Muscle of leg (tissue), 11 donors: Measurements from ENCODE around the gene ACSS1. TPM values are rescaled to one million over a fixed set of nuclear protein-coding genes. Genes with fewer than 3 reads are reported as not detected.

Experiments used
- DNase-seq: peaks from one replicate; pipeline ENCODE4 v3.0.0; 2013
- H3K27ac ChIP-seq: one replicate; pipeline ENCODE4 v1.5.1; 2013; ENCODE audit warnings: mild to moderate bottlenecking, low read length, control low read depth
- H3K27me3 ChIP-seq: one replicate; pipeline ENCODE4 v1.6.1; 2013; ENCODE audit warnings: low read length; ENCODE audit not compliant: control insufficient read depth, insufficient read depth
- H3K36me3 ChIP-seq: one replicate; pipeline ENCODE4 v1.6.1; 2013; ENCODE audit warnings: low read length; ENCODE audit not compliant: control insufficient read depth, insufficient read depth
- H3K4me1 ChIP-seq: one replicate; pipeline ENCODE4 v1.6.1; 2013; ENCODE audit warnings: low read length; ENCODE audit not compliant: control insufficient read depth, insufficient read depth
- H3K4me3 ChIP-seq: one replicate; pipeline ENCODE4 v1.5.1; 2013; ENCODE audit warnings: low read length, control low read depth
- H3K9me3 ChIP-seq: replicated peaks from 2 replicates; pipeline ENCODE4 v1.6.1; 2013; ENCODE audit warnings: low read depth, low read length; ENCODE audit not compliant: control insufficient read depth
- WGBS: methylation state at CpG from one replicate; pipeline ENCODE4 v1.1.5; 2013; ENCODE audit warnings: missing lambda C conversion rate; ENCODE audit not compliant: insufficient coverage; 5-methylcytosine and 5-hydroxymethylcytosine counted together
- polyA plus RNA-seq, 8 donors: library from polyadenylated mRNA; unstranded; fragments of 120-200 nt; gene quantifications; one replicate each; pipeline versions ENCODE4 v1.2.1 to v1.2.3, GENCODE V29; 2013; ENCODE audit warnings: inconsistent platforms in 1 of 8, low replicate concordance in 1 of 8; ENCODE audit not compliant: insufficient read length in 8 of 8, insufficient read depth in 1 of 8
- total RNA-seq: library from RNA; stranded (reverse); fragments of 120-200 nt; gene quantifications from one replicate; pipeline ENCODE4 v1.2.4, GENCODE V29; 2013

ACSS1 gene
- total and polyA plus RNA-seq, 9 donors = 10.5 to 28.9 (median 21.2) TPM

DNA sequence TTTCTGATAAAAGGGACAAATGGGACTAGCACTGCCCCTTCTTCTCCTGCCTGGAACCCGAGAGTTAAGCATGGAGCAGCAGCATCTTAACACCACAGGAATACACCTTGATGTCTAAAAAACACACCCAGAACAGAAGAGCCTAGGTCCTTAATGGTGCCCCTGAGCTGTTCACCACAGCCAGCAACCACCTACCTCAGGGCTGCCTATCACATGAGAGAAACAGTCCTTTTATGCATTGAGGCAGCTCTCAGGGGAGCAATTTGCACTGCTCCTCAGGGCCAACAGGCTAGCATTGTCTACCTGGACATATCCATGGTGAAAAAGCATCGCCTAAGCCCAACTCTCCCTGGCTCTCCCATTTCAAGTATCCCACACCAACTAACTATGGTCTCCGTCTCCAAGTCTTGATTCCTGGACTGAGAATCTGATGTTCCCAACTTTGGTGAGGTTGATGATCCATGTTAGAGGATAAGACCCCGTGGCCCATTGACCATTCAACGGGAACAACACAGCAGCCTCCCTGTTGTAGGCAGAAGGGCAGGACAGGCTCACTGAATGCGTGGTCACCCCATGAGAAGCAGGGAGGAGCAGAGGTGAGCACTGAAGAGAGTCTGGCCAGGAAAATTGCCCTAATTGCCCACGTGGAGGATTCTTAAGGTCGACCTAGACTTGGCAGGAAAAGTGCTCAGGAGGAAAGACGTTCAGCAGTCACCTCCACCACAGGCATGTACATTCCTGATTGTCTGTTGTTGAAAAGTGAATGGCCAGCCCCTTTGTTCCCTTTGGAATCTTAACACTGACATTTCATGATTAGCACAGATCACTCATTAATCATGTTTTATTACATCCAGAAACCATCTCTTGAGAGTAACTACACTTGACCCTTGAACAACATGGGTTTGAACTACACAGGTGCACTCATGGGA lies 61.2 kb downstream of the ACSS1 start:
- 70% methylated on average over 4 of the region's 9 CpGs for WGBS
- H3K4me3 ChIP-seq = no peak overlapping the region
- H3K27ac ChIP-seq = no peak overlapping the region
- no peaks in the 10 kb centered on the region for H3K36me3 ChIP-seq
- no peaks in the 10 kb centered on the region for H3K27me3 ChIP-seq
- peaks cover 13% of the 10 kb centered on the region for H3K4me1 ChIP-seq
- no peaks in the 10 kb centered on the region for H3K9me3 ChIP-seq
- no peak for DNase-seq

DNA sequence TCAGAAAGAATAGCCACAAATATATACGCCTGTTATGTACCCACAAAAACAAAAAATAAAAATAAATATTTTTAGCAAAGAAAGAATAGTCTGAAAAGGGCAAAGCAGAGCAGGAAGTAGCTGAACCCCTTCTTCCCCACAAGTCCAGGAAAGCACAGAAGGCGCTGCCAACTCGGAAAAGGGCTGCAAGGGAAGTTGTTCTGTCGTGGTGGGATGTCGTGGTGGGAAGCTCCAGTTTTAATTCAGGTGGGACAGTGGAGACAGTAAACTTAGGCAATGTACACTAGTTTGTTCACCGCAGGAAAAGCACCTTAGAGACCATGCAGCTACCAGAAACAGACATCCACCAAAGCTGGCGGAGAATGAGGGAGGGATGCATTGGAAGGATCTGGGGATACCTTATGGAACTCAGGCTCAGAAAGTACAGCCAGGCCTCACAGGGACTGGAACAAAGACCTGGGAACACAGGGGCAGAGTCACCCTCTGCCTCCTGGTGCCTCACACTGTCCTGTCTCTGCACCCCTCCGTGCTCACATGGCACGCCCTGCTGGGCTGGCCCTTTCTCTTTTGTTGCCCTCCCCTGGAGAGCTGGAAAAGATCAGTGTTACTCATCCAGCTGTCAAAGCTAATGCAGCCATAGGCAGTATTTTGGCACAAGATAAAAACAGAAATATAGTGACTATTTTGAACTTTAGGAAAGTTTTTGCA lies 62.0 kb downstream of the ACSS1 start:
- DNase-seq = no peak
- no peaks in the 10 kb centered on the region for H3K36me3 ChIP-seq

DNA sequence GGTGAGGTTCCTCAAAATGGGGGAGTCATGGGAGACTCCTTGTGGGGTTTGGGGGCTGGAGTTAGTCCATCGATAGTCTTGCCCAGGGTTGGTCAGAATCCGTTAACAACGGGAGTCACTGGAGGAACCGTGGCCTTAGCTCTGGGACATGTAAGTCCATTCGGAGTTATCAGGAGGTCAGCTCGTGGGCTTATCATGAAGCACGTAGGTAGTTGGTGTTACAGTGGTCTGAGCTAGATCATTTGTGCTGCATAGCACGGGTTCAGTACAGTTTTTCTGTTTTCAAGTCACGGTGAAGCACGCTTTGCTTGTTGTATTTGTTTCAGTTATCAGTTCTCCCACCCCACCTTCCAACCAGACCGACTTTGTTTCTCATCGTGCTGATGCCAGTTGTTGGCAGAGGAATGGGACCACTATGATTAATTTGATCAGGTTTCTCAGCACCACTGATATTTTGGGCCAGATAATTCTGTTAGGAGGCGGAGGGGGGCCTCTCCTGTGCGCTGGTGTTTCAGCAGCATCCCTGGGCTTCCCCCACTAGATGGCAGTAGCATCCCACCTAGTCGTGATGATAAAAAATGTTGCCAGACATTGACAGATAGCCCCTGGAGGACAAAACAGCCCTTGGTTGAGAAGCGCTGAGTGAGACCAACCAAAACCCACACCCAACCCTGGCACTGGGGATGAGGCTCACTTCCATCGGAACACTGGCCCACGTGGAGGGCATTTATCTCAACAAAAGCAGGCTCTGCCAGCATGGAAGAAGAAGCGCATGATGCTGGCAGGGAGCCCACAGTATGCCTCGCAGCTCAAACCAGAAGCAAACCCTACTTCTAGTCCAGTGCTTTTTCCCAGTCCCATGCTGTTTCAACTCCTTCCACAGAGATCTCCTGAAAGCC lies 63.2 kb downstream of the ACSS1 start:
- DNase-seq = peak; percentile 87
- 36% methylated on average over 15 of the region's 20 CpGs for WGBS
- no peaks in the 10 kb centered on the region for H3K9me3 ChIP-seq
- peaks cover 18% of the 10 kb centered on the region for H3K4me1 ChIP-seq
- no peak overlapping the region for H3K4me3 ChIP-seq
- no peaks in the 10 kb centered on the region for H3K36me3 ChIP-seq
- H3K27ac ChIP-seq = no peak overlapping the region
- no peaks in the 10 kb centered on the region for H3K27me3 ChIP-seq

More for the DNA sequence above, 62.0 kb downstream of the ACSS1 start:
- H3K27me3 ChIP-seq = no peaks in the 10 kb centered on the region
- no peaks in the 10 kb centered on the region for H3K9me3 ChIP-seq
- H3K27ac ChIP-seq = no peak overlapping the region
- peaks cover 18% of the 10 kb centered on the region for H3K4me1 ChIP-seq
- WGBS = 67% methylated on average over 3 of the region's 9 CpGs
- H3K4me3 ChIP-seq = no peak overlapping the region

DNA sequence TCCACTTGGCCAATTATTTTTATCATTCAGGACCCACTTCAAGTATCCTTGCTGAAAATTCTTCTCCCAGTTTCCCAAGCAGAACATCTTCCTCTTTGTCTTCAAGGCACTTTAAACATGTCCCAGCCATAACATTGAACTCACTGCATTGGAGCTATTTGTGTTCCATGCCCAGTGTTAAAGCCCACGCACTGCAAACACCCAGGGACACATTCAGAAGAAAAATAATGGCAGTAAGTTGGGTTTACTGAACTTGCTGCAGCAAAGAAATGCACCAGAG lies 63.8 kb downstream of the ACSS1 start:
- Histone ChIP-seq H3K4me3 (no peak overlapping the region), H3K27ac (no peak overlapping the region), H3K27me3 (no peaks in the 10 kb centered on the region), H3K9me3 (no peaks in the 10 kb centered on the region), H3K36me3 (no peaks in the 10 kb centered on the region), H3K4me1 (peaks cover 18% of the 10 kb centered on the region)
- DNase-seq = no peak
- 83% methylated on average over 1 of the region's 1 CpG for WGBS

DNA sequence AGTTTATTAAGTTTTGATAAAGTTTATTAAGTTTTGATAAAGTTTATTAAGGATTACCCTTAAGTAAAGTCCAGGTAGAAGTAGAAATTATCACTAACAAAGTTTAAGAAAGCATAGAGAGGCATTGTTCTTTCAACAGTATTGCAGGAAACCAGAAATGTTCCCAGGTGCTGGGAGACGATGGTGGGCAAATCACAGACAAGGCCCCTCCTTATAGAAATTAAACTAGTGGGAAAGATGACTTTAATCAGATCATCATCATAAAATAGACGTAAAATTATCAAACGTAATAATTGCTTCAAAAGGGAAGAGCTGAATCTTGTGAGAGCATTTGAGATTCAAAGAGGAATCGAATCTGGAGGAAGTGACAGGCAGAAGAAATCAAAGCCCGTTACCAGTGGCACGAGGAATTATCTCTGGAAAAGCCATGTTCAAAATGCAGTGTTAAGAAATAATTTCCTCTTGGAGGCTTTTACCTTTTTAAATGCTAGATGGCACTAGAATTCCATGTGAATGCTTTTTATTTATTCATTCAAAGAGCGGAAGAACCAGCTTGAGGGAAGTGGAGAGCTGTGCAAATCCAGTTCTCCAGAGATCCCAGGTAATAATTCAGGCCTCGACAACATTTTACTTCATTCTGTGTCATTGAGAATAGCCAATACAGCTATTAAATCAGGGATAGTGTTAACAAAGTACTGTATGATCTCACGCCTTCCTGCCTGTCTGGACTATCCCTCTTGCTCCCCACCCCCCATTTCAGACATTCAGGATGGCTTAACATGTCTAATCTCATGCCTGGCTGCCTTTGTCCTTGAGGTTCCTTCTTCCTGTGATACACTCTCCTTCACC lies 64.4 kb downstream of the ACSS1 start:
- peak overlapping the region; percentile 94 for H3K27ac ChIP-seq
- 54% methylated on average over 2 of the region's 9 CpGs for WGBS

DNA sequence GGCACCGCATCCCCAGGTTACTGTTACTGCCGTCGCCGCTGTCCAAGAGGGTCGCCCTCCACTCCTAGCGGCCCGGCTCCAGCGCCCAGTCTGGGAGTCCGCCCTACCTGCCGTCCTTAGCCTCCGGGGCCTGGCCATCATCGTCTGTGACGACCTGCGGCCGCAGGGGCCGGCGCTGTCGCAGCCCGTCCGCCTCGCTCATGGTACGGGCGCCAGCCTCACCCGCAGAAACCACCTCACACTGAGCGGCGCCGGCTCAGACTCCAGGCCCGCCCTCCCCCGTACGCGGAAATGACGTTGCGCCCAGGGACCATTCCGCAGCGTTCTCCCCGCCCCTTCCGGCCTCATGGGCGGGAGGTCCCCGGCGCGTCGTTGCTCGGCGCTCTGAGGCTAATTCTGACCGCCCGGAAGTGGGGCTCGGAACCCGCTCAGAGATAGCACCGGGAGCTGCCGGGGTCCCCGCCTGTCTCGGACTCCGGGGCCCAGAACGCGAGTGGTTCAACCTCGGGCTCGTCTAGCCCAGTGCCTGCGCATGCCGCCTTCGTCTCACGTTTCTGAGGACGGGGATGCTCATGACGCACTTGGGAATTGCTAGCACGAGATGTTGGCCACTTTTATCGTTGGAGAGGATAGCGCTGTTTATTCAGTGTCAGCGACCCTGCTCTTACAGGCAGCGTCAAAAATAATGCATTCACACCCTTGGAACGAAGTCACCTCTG lies 65.3 kb downstream of the ACSS1 start, which contains the start of gene APMAP:
APMAP (minus strand) TSS at position 265 of the 719 bp plus-strand sequence; CDS start at position 202, 63 bp downstream.
- Histone ChIP-seq H3K9me3 (no peaks in the 10 kb centered on the region), H3K36me3 (no peaks in the 10 kb centered on the region), H3K27me3 (no peaks in the 10 kb centered on the region), H3K27ac (peak within 1 kb of the TSS; percentile 94), H3K4me3 (peak within 1 kb of the TSS; percentile 76), H3K4me1 (peaks cover 18% of the 10 kb centered on the region)
- under 1% methylated on average over 54 of the region's 69 CpGs for WGBS
- DNase-seq = peak; percentile 97

More for the DNA sequence above, 64.4 kb downstream of the ACSS1 start:
- peaks cover 18% of the 10 kb centered on the region for H3K4me1 ChIP-seq
- no peaks in the 10 kb centered on the region for H3K36me3 ChIP-seq
- H3K27me3 ChIP-seq = no peaks in the 10 kb centered on the region
- no peaks in the 10 kb centered on the region for H3K9me3 ChIP-seq
- peak; percentile 75 for DNase-seq
- peak overlapping the region; percentile 76 for H3K4me3 ChIP-seq

DNA sequence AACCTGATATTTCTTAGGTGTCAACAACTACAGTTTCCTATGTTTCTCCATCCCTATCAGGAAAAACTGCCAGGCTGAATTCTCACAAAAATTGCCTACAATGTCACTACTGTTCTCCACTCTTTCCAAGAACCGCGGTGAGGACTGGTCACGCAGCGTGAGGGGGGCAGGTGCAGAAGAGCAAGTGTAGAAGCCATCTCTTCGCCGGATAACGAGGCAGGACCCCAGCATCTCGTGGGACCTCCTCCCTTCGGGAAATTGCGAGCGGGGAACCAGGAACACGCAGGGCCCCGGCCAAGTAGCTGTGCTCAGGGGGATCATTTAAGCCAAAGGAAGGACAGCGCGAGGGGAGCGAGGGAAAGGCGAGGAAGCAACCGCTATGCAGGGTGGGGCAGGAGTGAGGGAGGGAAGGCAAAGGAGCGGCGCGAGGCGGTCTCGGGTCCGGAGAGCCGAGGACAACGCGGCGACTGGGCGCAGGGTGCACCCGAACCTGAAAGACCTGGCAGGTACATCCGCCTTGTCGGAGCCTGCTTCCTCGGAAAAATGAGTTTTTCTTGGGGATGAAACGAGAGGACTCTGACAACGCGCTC lies 65.9 kb downstream of the ACSS1 start:
- Histone ChIP-seq H3K4me3 (peak overlapping the region; percentile 76), H3K9me3 (no peaks in the 10 kb centered on the region), H3K27me3 (no peaks in the 10 kb centered on the region), H3K36me3 (no peaks in the 10 kb centered on the region), H3K27ac (peak overlapping the region; percentile 74), H3K4me1 (peaks cover 18% of the 10 kb centered on the region)
- DNase-seq = peak; percentile 44
- WGBS = under 1% methylated on average over 32 of the region's 36 CpGs

DNA sequence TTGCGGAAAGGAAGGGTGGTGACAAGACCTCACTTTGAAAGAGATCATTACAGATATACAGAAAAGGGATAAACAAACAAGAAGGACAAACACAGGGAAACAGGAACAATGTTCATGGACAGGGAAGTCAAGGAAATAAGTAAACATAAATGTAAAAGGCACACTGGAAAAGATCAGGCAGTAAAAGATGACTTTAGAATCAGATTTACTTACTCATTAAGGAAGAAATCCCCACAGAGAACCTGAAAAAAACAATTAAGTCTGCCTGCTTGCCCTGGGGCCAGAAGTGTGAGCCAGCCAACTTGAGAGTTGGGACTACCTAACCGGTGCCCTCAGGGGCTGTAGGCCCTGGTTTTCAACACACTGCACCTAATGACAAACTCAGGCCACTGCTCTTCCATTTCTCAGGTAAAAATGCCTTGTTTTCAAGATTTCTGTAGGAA lies 67.1 kb downstream of the ACSS1 start:
- peaks cover 18% of the 10 kb centered on the region for H3K4me1 ChIP-seq
- H3K4me3 ChIP-seq = no peak overlapping the region
- no peaks in the 10 kb centered on the region for H3K36me3 ChIP-seq
- H3K9me3 ChIP-seq = no peaks in the 10 kb centered on the region
- H3K27me3 ChIP-seq = no peaks in the 10 kb centered on the region
- WGBS = 71% methylated on average over 1 of the region's 2 CpGs
- DNase-seq = no peak
- H3K27ac ChIP-seq = no peak overlapping the region
